Measurements from ENCODE around the gene NQO1.

NQO1 gene

GRCh38 chr16:69744363-69745231 is 18.2 kb upstream of the NQO1 start:
- H3K4me3 ChIP-seq (ENCODE audit: insufficient read depth, low read length, poor library complexity, severe bottlenecking): no peak overlapping the region
- no peak overlapping the region for H3K9ac ChIP-seq (ENCODE audit: low read length)
- H3K36me3 ChIP-seq (ENCODE audit: low read length): peaks cover 23% of the 10 kb centered on the region
- no peak overlapping the region for H3K27ac ChIP-seq (ENCODE audit: low read depth, low read length)
- H3K9me2 ChIP-seq (replicated peaks; ENCODE audit: insufficient read depth, low read length): no peaks in the 10 kb centered on the region
- no peaks in the 10 kb centered on the region for H3F3A ChIP-seq (ENCODE audit: insufficient read depth)
- H3K4me2 ChIP-seq (ENCODE audit: low read depth, low read length, poor library complexity, severe bottlenecking): no peak overlapping the region
- H3K27me3 ChIP-seq (ENCODE audit: low read length): no peaks in the 10 kb centered on the region
- H3K79me2 ChIP-seq (ENCODE audit: insufficient read depth, low read length): peaks cover 3% of the 10 kb centered on the region; the same call in 1 of the 2 replicates
- TF ChIP-seq CTCF (IDR thresholded peaks at IDR 0.05; ENCODE audit: insufficient read depth, low read length, poor library complexity, severe bottlenecking) (no peak), EZH2phosphoT487 (conservative IDR thresholded peaks at IDR 0.05; ENCODE audit: low read length) (no peak)
- no peak overlapping the region for H2AFZ ChIP-seq (ENCODE audit: low read depth, low read length, severe bottlenecking)
- no peaks in the 10 kb centered on the region for H3K9me3 ChIP-seq (ENCODE audit: insufficient read depth, low read length)
- H4K20me1 ChIP-seq (ENCODE audit: low read depth, low read length): no peaks in the 10 kb centered on the region

- H3K9me2 ChIP-seq (replicated peaks; ENCODE audit: insufficient read depth, low read length): no peaks in the 10 kb centered on the region
- TF ChIP-seq EZH2phosphoT487 (conservative IDR thresholded peaks at IDR 0.05; ENCODE audit: low read length) (no peak), CTCF (IDR thresholded peaks at IDR 0.05; ENCODE audit: insufficient read depth, low read length, poor library complexity, severe bottlenecking) (no peak)
- no peaks in the 10 kb centered on the region for H3K27me3 ChIP-seq (ENCODE audit: low read length)
- no peak overlapping the region for H3K4me2 ChIP-seq (ENCODE audit: low read depth, low read length, poor library complexity, severe bottlenecking)
- no peak overlapping the region for H3K27ac ChIP-seq (ENCODE audit: low read depth, low read length)
- no peak overlapping the region for H3K9ac ChIP-seq (ENCODE audit: low read length)
- H3K9me3 ChIP-seq (ENCODE audit: insufficient read depth, low read length): no peaks in the 10 kb centered on the region
- no peaks in the 10 kb centered on the region for H4K20me1 ChIP-seq (ENCODE audit: low read depth, low read length)
- no peaks in the 10 kb centered on the region for H3F3A ChIP-seq (ENCODE audit: insufficient read depth)
- H2AFZ ChIP-seq (ENCODE audit: low read depth, low read length, severe bottlenecking): no peak overlapping the region
- H3K4me3 ChIP-seq (ENCODE audit: insufficient read depth, low read length, poor library complexity, severe bottlenecking): no peak overlapping the region
- H3K79me2 ChIP-seq (ENCODE audit: insufficient read depth, low read length): no peaks in the 10 kb centered on the region
- peaks cover 16% of the 10 kb centered on the region; the same call in 1 of the 2 replicates for H3K36me3 ChIP-seq (ENCODE audit: low read length)
Measured at GRCh38 chr16:69741951-69742904, 15.9 kb upstream of the NQO1 start.

- no peaks in the 10 kb centered on the region for H3K9me3 ChIP-seq (ENCODE audit: insufficient read depth, low read length)
- H3K79me2 ChIP-seq (ENCODE audit: insufficient read depth, low read length): no peaks in the 10 kb centered on the region
- H3K27me3 ChIP-seq (ENCODE audit: low read length): no peaks in the 10 kb centered on the region
- no peak overlapping the region for H3K4me3 ChIP-seq (ENCODE audit: insufficient read depth, low read length, poor library complexity, severe bottlenecking)
- H3K9me2 ChIP-seq (replicated peaks; ENCODE audit: insufficient read depth, low read length): no peaks in the 10 kb centered on the region
- no peak overlapping the region for H3K9ac ChIP-seq (ENCODE audit: low read length)
- H3K27ac ChIP-seq (ENCODE audit: low read depth, low read length): no peak overlapping the region
- TF ChIP-seq EZH2phosphoT487 (conservative IDR thresholded peaks at IDR 0.05; ENCODE audit: low read length): no peak
- TF ChIP-seq CTCF (IDR thresholded peaks at IDR 0.05; ENCODE audit: insufficient read depth, low read length, poor library complexity, severe bottlenecking): no peak
- H3F3A ChIP-seq (ENCODE audit: insufficient read depth): no peaks in the 10 kb centered on the region
- H3K4me2 ChIP-seq (ENCODE audit: low read depth, low read length, poor library complexity, severe bottlenecking): no peak overlapping the region
- no peak overlapping the region for H2AFZ ChIP-seq (ENCODE audit: low read depth, low read length, severe bottlenecking)
- H4K20me1 ChIP-seq (ENCODE audit: low read depth, low read length): no peaks in the 10 kb centered on the region
- H3K36me3 ChIP-seq (ENCODE audit: low read length): peaks cover 16% of the 10 kb centered on the region; the same call in 1 of the 2 replicates
Measured at GRCh38 chr16:69741519-69741918, 15.2 kb upstream of the NQO1 start.
